Peyer's patch (tissue), 4 donors: Measurements from ENCODE around the gene NOL12. TPM values are rescaled to one million over a fixed set of nuclear protein-coding genes. Genes with fewer than 3 reads are reported as not detected.

ENCODE experiments used
- DNase-seq, 3 donors: peaks; one replicate each; pipeline ENCODE4 v3.0.0-alpha.2; 2017 to 2019
- H3K27ac ChIP-seq, 4 donors: fragments of 200-600 bp; sonication (generic); one replicate each; pipeline ENCODE4 v1.5.1; 2016 to 2019
- H3K27me3 ChIP-seq, 2 donors: fragments of 200-600 bp; sonication (generic); one replicate each; pipeline ENCODE4 v1.5.1; 2019
- H3K36me3 ChIP-seq, 3 donors: fragments of 200-600 bp; sonication (generic); one replicate each; pipeline ENCODE4 v1.5.1; 2016 to 2019
- H3K4me1 ChIP-seq, 4 donors: fragments of 200-600 bp; sonication (generic); one replicate each; pipeline ENCODE4 v1.5.1; 2016 to 2019
- H3K4me3 ChIP-seq, 4 donors: fragments of 200-600 bp; sonication (generic); 1 replicate in 3 of 4; 2 replicates in 1 of 4; pipeline ENCODE4 v1.5.1; 2016 to 2019; ENCODE audit warnings: mild to moderate bottlenecking in 1 of 4
- H3K9me3 ChIP-seq, 4 donors: fragments of 200-600 bp; sonication (generic); one replicate each; pipeline ENCODE4 v1.5.1; 2016 to 2019; ENCODE audit warnings: mild to moderate bottlenecking in 1 of 4
- CTCF ChIP-seq, 6 experiments: fragments of 450-650 bp in 4 of 6; fragments of 200-600 bp in 2 of 6; sonication (generic) in 1 of 6; IDR thresholded peaks; one replicate each; pipeline ENCODE4 v1.5.1; 2017 to 2019; ENCODE audit warnings: antibody characterized with exemption in 6 of 6, mild to moderate bottlenecking in 3 of 6, moderate library complexity in 1 of 6
- POLR2A ChIP-seq, 2 donors: fragments of 450-650 bp; IDR thresholded peaks; one replicate each; pipeline ENCODE4 v1.5.1; 2017; ENCODE audit warnings: antibody characterized with exemption in 2 of 2, mild to moderate bottlenecking in 2 of 2, moderate library complexity in 2 of 2
- total RNA-seq, 4 donors: library from RNA; depleted of rRNA; stranded (reverse); fragments of >200 nt; gene quantifications; one replicate each; pipeline ENCODE4 v1.1.0, GENCODE V29; 2016

NOL12 gene
- 100 to 1,000 TPM in 1 of 4 donors, 10 to 100 TPM in 3; 37.5 to 144 (median 57.1) TPM for total RNA-seq

GRCh38 chr22:37686002-37686982, at the start of gene NOL12:
NOL12 (plus strand) TSS chr22:37686343; CDS start chr22:37686393, 50 bp downstream.
- Histone ChIP-seq H3K4me3 (peak within 1 kb of the TSS; percentile 74 to 95 (median 81)), H3K4me1 (peaks cover 7 to 47% (median 16%) of the 10 kb centered on the region in 4 donors), H3K36me3 (peaks cover 0 to 30% (median 0%) of the 10 kb centered on the region in 3 donors), H3K9me3 (no peaks in the 10 kb centered on the region), H3K27me3 (no peaks in the 10 kb centered on the region), H3K27ac (peak within 1 kb of the TSS; percentile 79 to 90 (median 86))
- peak; percentile 67 to 91 (median 87) for DNase-seq
- TF ChIP-seq POLR2A (IDR thresholded peaks at IDR 0.05) (peak in 1 of 2 donors; percentile 81), CTCF (IDR thresholded peaks at IDR 0.05) (no peak)

GRCh38 chr22:37636949-37637273, 49.2 kb upstream of the NOL12 start:
- Histone ChIP-seq H3K36me3 (peaks cover 0 to 9% (median 0%) of the 10 kb centered on the region in 3 donors), H3K27ac (peak overlapping the region; percentile 87 to 98 (median 94)), H3K9me3 (no peaks in the 10 kb centered on the region)

GRCh38 chr22:37638391-37639069, 47.6 kb upstream of the NOL12 start:
- TF ChIP-seq CTCF (IDR thresholded peaks at IDR 0.05) (peak in 1 of 6 experiments; percentile 20), POLR2A (IDR thresholded peaks at IDR 0.05) (peak; percentile 18 to 93)
- Histone ChIP-seq H3K27ac (peak overlapping the region; percentile 87 to 98 (median 94)), H3K4me3 (peak overlapping the region; percentile 54 to 85 (median 78)), H3K27me3 (no peaks in the 10 kb centered on the region), H3K36me3 (peaks cover 0 to 10% (median 0%) of the 10 kb centered on the region in 3 donors), H3K4me1 (peaks cover 28 to 80% (median 61%) of the 10 kb centered on the region in 4 donors), H3K9me3 (no peaks in the 10 kb centered on the region)
- peak; percentile 51 to 89 (median 88) for DNase-seq

More at GRCh38 chr22:37636949-37637273, 49.2 kb upstream of the NOL12 start:
- no peak overlapping the region for H3K4me3 ChIP-seq
- no peak for TF ChIP-seq CTCF (IDR thresholded peaks at IDR 0.05)
- no peak for TF ChIP-seq POLR2A (IDR thresholded peaks at IDR 0.05)
- DNase-seq: no peak
- peaks cover 22 to 75% (median 62%) of the 10 kb centered on the region in 4 donors for H3K4me1 ChIP-seq
- no peaks in the 10 kb centered on the region for H3K27me3 ChIP-seq

- Histone ChIP-seq H3K9me3 (no peaks in the 10 kb centered on the region), H3K27ac (peak within 1 kb of the TSS; percentile 87 to 98 (median 94)), H3K4me1 (peaks cover 21 to 77% (median 57%) of the 10 kb centered on the region in 4 donors), H3K36me3 (peaks cover 0 to 10% (median 0%) of the 10 kb centered on the region in 3 donors), H3K4me3 (peak within 1 kb of the TSS; percentile 54 to 85 (median 78)), H3K27me3 (no peaks in the 10 kb centered on the region)
- TF ChIP-seq CTCF (IDR thresholded peaks at IDR 0.05) (peak in 2 of 6 experiments; percentile 13 to 25), POLR2A (IDR thresholded peaks at IDR 0.05) (peak; percentile 57 to 70)
- peak; percentile 75 to 87 (median 85) for DNase-seq
Observed at GRCh38 chr22:37639070-37639760, 46.9 kb upstream of the NOL12 start, which contains the start of gene SH3BP1. SH3BP1 (plus strand) TSS chr22:37639669; CDS start chr22:37639788, 119 bp downstream.
